Activated CD8-positive, alpha-beta memory T cell treated with anti-CD3 and anti-CD28 coated beads, Interleukin-2, amount 50 U/mL, for 4 hours (primary cell): Measurements from ENCODE around the gene ZNF805.
"Not testable (repeated sequence)": the region's sequence is repeated elsewhere in the genome, so short reads cannot be mapped to it uniquely, and the experiment has no call there.

Experiments
- DNase-seq: peaks from one replicate; pipeline ENCODE4 v3.0.0-alpha.2; 2020

ZNF805 gene

DNA sequence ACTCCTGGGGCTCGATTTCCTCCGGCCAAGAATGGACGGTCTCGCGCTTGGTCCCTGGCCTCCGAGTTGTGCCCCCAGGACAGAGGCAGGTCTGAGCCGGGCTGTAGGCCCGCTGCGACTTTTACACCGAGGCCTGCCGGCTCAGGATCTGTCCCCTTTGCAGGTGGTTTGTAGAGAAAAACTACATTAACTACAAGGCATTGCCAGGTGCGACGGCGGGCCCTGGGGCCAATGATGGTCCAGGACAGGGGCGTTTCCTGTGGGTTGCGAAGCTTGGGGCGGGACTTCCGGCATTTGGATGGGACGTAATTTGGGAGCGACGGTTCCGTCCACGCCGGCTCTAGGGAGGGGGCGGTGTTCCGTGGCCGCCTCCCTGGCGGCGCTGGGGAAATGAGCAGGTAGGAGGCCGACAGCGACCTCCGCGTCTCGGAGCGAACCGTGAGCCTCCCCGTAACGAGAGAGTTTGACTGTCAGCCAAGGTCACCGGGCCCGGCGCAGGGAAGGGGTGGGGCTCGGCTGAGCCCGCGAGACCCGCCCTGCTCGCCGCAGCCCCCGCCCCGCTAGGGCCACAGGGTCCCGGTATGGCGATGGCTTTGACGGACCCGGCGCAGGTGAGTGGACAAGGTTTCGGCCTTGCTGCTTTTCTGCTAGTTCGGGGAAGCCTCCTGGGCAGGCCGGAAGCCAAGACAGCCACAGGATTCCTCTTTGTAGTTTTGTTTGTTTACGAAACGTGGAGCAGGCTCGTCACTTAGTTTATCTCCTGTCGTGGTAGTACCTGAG lies at the start of gene ZNF805:
TSS of gene ZNF805 (plus strand) at position 322 of the 780 bp plus-strand sequence. CDS start at position 582, 260 bp downstream.
- peak; percentile 95 for DNase-seq

DNA sequence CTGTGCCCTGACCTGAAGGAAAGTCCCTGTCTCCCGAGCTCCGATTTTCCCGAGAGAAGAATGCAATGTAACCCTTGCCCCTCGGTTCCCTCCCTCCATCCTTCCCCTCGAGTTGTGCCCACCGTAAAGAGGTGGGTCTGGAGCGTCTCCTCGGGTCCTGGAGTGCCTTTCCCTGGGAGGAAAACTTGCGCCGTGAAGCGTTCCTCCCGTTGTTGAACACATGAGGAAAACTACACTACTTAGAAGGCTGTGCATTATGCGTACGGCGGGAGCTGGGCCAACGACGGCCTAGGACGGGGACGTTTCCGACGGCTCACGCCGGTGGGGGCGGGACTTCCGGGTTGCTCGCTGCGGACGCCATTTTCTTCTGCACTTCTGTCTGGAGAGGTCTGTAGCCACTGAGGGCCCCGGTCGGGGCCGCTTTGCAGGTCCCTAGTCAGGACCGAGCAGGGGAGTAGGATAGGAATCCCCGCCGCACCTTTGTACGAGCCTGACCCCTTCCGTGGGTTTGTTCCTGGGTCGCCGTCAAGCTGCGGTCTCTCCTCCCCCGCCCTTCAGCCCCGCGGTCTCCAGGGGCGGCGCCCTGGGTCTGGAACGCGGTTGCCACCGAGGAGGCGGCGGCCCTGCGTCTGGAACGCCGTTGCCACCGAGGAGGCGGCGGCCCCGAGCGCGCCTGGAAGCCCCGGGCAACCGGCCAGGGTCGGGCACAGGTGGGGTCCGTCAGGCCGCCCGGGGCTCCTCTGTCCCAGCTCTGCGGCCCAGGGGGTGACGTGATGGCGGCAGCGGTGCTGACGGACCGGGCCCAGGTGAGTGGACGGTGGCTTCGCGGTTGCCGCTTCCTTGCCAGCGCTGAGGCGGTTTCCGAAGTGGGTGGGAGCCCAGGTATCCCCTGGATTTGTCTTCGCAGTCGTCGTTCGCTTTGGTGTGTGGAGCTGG lies 49.0 kb upstream of the ZNF805 start, which contains the start of gene ZNF264:
TSS of gene ZNF264 (plus strand) at position 360 of the 936 bp plus-strand sequence. CDS start at position 774, 414 bp downstream.
- peak; percentile 92 for DNase-seq

DNA sequence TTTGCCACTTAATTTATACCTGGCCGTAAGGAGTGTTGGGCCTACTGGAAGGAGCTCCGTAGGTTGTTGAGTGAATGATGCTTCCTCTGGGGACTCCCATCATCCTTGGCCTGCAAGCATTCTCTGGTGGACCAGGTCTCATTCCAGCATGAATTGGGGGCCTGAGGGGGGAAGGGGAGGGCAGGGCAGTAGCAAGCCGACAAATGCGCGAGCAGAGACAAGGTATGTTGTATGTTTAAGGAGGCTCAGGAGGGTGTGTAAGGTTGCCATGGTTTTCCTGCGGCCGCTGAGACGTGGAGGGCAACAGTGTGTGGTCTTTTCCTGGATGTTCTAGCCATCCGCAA lies 48.4 kb upstream of the ZNF805 start:
- DNase-seq, result no peak

DNA sequence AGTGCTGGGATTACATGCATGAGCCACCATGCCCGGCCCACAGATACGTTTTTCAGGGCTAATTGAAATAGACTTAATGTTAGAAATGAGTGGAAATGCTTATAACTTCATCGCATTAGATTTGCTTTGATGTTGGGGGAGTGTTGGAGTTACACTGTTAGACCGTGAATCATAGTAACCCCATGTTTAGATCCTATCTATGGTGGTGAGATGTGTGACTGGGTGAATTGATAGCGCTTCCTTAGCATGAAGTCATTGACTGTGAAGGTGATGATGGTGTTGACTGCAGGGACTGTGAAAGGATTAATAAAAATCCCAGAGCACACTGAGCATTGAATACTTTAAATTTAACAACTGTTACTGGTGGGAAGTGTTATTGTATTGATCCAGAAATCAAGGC lies 47.4 kb upstream of the ZNF805 start:
- no peak for DNase-seq

DNA sequence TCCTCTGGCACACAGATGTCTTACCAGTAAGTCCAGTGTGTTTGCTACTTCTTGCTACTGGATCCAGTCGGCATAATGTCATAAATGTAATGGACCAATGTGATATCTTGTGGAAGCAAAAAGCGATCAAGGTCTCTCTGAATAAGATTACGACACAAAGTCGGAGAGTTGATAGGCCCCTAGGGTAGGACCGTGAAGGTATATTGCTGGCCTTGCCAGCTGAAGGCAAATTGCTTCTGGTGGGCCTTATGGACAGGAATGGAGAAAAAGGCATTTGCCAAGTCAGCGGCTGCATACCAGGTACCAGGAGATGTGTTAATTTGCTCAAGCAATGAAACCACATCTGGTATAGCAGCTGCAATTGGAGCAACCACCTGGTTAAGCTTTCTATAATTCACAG lies 42.6 kb upstream of the ZNF805 start:
- DNase-seq, result not testable (repeated sequence)

DNA sequence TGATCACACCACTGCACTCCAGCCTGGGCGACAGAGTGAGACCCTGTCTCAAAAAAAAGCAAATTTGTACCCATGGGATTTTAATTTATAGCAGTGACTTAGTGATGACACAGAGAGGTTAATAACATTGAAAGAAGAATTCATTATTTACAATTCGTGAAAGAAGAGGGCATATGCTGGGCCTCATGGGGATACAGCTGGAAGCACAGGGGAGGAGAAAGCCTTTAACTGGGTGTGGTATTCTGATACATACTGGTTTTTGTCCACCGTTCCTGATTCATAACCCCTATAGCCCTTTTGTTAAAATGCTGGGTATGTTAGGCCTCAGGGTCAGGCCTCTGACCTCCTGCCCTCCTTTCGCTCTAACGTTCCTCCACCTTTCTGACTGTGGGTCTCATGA lies 38.3 kb upstream of the ZNF805 start:
- DNase-seq, result no peak

DNA sequence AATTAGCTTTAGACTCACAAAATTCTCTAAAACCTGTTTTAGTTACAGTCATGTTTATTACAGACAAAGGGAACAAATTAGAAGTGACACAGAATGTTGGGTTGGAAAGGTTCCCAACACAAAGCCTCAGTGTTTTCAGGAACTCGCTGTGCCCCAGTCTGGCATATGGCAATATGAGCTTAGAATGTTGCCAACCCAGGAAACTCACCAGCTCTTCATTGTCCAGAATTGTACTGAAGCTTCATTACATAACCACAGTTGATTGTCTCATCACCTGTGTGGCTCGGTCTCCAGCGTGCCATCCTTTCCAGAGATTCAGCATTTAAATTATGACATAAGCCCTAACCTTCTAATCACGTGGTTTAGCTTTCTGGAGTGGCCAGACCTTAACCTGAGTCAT lies 30.1 kb upstream of the ZNF805 start:
- no peak for DNase-seq

DNA sequence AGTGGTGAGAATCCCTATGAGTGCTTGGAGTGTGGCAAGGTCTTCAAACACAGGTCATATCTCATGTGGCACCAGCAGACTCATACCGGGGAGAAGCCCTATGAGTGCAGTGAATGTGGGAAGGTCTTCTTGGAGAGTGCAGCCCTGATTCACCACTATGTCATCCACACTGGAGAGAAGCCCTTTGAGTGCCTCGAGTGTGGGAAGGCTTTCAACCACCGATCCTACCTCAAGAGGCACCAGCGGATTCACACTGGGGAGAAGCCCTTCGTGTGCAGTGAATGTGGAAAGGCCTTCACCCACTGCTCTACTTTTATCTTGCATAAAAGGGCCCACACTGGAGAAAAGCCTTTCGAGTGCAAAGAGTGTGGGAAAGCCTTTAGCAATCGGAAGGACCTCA lies 28.3 kb upstream of the ZNF805 start:
- DNase-seq, result no peak

DNA sequence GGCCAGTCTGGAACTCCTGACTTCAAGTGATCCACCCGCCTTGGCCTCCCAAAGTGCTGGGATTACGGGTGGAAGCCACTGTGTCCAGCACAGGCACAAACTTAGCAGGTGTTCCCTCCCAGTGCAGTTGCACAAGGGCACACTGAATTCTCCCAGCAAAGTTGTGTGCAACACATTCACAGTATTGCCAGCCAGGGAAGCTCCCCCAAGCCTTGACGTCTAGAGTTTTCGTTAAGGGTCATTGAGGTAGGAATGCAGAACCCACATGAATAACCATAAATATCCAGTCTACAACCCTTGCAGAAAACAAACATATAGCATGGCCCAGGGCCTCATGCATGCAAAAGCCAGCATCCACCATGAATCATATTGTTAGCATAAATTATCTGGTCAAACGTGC lies 12.9 kb upstream of the ZNF805 start:
- no peak for DNase-seq

DNA sequence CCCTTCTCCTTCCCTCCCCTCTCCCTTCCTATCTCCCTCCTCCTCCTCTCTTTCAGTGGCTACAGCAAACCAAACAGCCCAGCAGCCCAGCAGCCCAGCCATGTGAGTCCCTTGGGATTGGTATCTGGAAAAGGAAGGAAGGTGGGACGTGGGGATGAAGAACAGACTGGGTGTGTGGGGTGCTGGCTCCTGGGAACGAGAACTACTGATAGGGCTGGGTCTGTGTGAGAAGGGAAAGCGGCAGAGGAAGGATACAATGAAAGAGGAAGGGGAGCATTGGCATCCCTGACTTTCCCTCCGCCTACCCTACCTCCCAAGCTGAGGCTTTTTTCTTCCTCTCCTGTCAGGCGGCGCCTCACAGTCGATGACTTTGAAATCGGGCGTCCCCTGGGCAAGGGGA lies 8.7 kb upstream of the ZNF805 start:
- no peak for DNase-seq

DNA sequence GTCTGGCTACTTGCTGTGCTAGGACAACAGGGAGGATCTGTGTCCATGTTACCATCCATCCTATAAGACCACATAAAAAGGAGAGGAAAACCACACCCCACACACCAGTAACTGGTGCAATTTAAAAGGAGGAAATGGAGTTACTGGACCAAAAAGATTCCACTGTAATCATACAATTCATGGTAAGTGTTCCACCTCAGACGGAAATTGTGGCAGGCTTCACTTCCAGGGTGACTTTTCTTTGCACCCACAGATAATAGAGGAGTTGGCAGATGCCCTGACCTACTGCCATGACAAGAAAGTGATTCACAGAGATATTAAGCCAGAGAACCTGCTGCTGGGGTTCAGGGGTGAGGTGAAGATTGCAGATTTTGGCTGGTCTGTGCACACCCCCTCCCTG lies 7.2 kb upstream of the ZNF805 start:
- no peak for DNase-seq

DNA sequence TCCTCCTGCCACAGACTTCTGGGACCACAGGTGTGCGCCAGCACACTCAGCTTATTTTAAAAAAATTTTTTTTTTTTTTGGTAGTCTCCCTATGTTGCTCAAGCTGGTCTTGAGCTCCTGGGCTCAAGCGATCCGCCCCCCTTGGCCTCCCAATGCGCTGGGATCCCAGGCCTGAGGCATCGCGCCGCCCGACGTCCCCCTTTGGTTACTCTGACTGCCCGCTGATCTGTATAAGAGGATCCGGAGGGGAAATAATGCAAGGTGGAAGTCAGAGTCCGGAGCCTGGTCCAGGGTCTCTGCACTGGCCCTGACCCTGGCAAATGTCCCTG lies 486 bp upstream of the ZNF805 start:
- DNase-seq, result no peak

DNA sequence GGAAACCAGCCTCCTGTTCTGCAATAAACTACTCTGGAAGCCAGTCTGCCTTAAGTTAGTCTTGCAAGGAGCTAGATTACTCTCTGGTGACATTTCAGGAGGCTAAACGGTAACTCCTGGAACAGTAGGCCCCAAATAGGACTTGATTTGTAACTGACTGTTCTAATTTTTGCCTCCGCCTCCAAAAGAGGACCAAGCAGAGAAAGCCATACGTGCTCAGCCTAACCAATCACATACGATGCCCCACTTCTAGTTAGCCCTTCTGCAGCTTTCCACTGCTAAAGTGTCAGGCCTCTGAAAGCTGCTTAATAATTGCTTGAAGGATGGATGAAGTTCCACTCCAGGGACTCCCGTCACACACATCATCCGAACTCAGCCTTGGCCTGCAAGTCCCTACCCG lies 744 bp downstream of the ZNF805 start:
- no peak for DNase-seq

DNA sequence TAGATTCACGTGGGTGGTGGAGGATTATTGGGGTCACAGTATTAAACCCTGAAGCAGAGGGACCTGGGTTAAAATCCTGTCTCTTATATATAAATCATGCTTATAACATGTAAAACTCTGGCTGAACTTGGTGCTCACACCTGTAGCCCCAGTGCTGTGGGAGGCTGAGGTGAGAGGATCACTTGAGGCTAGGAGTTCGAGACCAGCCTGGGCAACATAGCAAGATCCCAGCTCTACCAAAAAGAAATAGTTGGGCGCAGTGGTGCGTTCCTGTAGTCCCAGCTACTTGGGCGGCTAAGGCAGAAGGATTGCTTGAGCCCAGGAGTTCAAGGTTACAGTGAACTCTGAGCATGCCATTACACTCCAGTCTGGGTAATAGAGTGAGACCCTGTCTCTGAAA lies 2.4 kb downstream of the ZNF805 start:
- no peak for DNase-seq

DNA sequence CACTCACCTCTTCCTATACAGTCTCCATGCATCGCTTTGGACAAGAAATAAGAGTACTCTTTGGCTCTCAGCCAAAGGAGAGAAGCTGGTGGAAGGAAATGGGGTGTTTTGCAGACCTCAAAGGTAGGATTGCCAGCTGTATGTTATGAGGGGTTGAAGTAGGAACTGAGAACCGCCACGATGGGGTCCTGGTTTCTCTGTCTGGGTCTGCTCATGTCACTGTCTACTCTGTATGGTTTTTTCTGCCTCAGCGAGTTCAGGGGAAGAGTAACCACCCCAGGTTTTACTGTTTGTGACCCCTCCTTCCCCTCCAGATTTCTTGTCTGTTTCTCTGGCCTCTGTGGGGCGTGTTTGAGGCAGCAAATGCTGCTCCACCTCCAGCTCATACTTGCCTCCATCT lies 4.1 kb downstream of the ZNF805 start:
- no peak for DNase-seq

DNA sequence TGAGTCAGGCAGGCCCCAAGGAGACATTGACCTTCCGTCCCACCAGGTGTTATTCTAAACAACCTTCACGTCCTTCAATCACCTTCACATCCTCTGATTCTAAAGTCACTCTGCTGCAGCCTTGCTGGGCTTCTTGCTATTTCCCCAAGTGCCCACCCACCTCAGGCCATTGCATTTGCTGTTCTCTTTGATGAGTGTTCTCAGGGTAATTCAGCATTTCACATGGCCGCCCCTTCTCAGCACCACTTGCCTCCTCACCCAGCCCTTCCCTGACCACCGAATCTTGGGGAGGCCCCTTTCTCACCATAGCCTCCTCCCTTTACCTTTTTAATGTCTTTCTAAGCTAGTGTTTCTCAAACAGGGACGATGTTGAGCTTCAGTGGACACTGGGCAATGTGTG lies 4.6 kb downstream of the ZNF805 start:
- DNase-seq, result no peak

DNA sequence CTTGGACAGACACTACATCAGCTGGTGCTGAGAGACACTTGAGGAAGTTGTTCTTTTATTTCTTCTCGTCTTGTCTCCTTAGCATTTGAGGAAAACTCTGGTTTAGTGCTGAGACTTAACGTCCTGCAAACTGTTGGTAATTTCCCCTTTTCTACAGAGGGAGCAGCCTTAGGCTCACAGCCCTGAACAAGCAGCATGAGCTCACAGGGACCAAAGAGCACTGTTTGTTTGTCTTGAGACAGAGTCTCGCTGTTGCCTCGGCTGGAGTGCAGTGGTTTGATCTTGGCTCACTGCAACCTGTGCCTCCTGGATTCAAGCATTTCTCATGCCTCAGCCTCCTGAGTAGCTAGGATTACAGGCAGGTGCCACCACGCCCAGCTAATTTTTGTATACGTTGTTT lies 5.5 kb downstream of the ZNF805 start:
- DNase-seq, result no peak

DNA sequence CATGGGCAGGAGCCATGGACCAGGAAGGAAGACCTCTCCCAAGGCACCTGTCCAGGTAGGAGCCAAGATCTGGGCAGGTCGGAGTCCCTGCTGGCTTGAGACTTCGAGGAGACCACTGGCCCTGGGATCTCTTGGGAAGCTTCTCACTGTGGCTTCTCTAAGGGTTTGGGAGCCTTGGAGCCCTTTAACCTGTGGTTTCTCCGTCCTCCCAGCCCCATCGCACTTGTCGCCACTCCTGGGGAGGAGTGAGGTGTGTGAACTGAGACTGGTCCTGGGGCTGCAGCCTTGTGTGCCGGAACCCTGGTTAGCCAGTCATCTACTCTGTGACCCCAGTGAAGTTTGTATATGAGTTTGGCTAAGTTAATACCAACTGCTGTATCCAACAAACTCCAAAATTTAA lies 8.2 kb downstream of the ZNF805 start:
- DNase-seq, result no peak

DNA sequence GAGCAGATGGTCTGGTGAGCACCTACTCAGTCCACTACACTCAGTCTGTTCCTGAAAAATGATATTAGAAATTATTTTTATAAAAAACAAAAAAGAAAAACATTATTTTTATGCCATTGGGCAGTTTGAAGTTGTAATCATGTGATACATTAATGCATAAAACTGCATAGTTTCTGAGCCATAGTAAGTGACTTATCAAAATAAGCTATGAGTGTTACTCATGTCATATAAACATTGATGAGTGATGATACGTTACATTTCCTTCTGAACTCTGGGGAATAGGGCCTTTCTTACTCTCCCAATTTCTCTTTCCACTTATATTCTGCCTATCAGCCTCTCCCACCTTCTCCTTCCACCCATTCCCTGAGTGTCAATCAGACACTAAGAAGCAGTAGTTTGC lies 8.9 kb downstream of the ZNF805 start:
- no peak for DNase-seq

DNA sequence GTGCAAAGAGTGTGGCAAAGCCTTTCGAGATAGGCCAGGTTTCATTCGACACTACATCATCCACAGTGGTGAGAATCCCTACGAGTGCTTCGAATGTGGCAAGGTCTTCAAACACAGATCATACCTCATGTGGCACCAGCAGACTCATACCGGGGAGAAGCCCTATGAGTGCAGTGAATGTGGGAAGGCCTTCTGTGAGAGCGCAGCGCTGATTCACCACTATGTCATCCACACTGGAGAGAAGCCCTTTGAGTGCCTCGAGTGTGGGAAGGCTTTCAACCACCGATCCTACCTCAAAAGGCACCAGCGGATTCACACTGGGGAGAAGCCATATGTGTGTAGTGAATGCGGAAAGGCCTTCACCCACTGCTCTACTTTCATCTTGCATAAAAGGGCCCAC lies 13.3 kb downstream of the ZNF805 start:
- not testable (repeated sequence) for DNase-seq

DNA sequence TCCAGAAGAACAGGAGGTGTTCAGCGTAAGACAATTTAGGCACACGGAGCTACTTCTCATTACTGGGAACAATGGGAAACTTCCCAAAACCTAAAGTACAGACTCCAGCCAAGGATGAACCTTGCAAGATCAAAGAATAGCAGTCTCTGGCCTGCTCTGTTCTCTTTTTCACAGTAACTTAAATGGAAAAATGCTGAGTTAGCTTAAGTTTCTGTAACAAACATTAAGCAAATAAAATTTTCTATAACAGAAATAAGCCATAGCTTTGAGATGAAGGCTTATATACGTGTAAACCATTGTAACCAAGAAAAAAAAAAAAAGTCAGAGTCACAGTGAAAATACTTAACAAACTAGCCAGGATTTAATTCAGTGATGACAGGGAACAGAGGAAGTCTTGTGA lies 21.6 kb downstream of the ZNF805 start:
- no peak for DNase-seq

DNA sequence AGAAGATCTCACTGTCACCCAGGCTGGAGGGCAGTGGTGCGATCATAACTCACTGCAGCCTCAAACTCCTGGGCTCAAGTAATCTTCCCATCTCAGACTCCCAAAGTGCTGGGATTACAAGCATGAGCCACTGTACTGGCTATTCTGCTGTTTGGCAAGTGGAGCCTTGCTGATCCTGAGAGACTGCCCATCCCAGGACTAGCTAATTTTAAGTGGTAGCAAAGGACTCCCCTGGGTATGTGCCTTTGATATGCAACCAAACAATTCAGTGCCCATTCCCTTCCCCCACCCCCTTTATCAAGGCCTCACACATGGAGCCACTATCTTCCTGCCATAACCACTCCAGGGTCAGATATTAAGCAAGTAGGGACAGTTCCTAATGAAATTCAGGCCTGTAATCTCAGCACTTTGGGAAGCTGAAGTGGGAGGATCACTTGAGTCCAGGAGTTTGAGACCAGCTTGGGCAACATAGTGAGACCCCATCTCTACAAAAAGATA lies 22.9 kb downstream of the ZNF805 start:
- DNase-seq, result no peak

DNA sequence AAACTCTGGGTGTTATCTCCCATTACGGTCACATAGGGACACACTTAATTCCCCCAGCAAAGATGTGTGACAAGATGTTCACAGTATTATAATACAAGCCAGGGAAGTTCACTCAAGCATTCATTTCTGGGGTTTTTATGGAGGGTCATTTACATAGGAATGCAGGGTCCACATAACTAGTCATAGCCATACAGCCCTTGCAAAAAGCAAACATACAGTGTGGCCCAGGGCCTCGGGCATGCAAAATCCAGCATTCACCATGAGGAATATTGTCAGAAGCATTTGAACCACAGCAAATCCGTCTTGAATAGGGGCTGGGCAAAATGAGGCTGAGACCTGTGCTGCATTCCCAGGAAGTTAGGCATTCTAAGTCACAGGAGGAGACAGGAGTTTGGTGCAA lies 26.9 kb downstream of the ZNF805 start:
- DNase-seq, result no peak
